ENCODE data around the gene GPR37L1. TPM values are rescaled to one million over a fixed set of nuclear protein-coding genes. Genes with fewer than 3 reads are reported as not detected.
"Not testable (repeated sequence)": the region's sequence is repeated elsewhere in the genome, so short reads cannot be mapped to it uniquely, and the experiment has no call there.

Gene GPR37L1
- total and polyA plus RNA-seq, 2 donors, result under 0.01 to 0.09 TPM

DNA sequence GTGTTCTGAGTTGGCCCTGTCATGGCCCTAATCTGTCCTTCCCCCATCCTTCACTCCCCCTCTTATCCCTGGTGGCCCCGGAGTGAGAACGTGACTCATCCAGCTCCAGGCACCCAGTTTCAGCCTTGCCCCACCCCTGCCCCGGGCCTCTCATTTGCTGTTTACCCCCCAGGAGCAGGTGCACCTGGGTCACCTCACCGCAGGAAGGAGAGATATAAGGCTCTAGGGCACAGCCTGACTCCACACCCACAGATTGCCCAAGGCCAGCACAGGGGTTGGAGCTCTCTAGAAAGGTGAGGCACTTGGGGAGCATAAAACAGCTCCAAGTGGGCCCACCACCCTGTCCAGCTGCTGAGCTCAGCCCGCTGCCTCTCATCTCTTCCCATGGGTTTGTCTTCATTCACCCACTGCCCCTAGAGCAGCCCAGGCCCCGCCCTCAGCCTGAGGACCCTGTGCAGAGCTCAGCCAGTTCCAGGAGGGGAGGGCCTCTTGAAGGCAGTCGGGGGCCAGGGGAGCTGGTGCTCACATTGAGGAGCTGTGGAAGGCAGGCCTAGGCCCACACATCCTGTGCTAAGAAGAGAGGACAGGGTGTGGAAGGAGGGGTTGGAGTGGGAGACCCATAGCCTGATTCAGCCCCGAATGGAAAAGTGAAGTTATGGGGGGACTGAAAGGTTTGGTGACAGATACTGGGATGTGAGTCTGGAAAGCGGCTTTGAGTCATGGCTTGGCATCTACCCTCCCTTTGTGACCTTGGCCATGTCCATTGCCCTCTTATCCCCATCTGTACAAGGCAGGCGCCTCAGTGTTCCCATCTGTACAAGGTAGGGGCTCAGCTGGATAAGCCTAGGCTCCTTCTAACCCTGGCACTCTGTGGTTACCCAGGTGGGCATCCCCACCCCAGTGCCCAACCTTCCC is 16.1 kb upstream of the GPR37L1 start:
- no peaks in the 10 kb centered on the region for H3K4me1 ChIP-seq (ENCODE audit: control insufficient read depth in 2 of 2, insufficient read depth in 2 of 2, low read length in 2 of 2)
- H3K36me3 ChIP-seq (ENCODE audit: control insufficient read depth in 2 of 2, insufficient read depth in 2 of 2, low read length in 1 of 2), result no peaks in the 10 kb centered on the region
- H3K27ac ChIP-seq (ENCODE audit: low read depth in 1 of 2, low read length in 1 of 2), result no peak overlapping the region
- WGBS, result 91% methylated on average over 10 of the region's 10 CpGs
- DNase-seq (ENCODE audit: low read depth in 6 of 9, low spot score in 9 of 9), result no peak
- H3K4me3 ChIP-seq (ENCODE audit: low read length in 2 of 2), result no peak overlapping the region
- no peaks in the 10 kb centered on the region for H3K27me3 ChIP-seq (ENCODE audit: control insufficient read depth in 2 of 2, insufficient read depth in 1 of 2, low read length in 1 of 2)
- no peaks in the 10 kb centered on the region for H3K9me3 ChIP-seq (ENCODE audit: control insufficient read depth in 2 of 2, insufficient read depth in 1 of 2, low read length in 1 of 2)

DNA sequence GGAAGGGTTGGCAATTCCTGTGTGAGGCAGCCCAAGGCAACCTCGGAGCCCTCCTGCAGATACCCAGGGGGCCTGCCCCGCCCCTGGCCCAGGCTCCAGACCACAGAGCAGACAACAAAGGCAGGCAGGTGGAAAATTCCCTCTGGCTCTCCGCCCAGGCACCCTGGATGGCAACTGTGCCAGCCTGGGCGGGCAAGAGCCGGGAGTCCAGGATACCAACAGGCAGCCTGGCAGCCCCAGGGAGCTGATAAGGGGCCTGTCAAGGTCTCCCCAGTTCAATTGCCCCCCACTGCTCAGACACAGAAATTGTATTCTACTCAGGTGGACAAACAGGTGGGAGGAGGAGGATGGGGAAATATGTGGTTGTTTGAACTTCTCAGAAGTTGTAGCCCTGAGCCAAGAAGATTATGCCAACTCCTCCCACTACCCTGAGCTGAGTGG is 15.4 kb upstream of the GPR37L1 start:
- DNase-seq (ENCODE audit: low read depth in 6 of 9, low spot score in 9 of 9), result no peak

DNA sequence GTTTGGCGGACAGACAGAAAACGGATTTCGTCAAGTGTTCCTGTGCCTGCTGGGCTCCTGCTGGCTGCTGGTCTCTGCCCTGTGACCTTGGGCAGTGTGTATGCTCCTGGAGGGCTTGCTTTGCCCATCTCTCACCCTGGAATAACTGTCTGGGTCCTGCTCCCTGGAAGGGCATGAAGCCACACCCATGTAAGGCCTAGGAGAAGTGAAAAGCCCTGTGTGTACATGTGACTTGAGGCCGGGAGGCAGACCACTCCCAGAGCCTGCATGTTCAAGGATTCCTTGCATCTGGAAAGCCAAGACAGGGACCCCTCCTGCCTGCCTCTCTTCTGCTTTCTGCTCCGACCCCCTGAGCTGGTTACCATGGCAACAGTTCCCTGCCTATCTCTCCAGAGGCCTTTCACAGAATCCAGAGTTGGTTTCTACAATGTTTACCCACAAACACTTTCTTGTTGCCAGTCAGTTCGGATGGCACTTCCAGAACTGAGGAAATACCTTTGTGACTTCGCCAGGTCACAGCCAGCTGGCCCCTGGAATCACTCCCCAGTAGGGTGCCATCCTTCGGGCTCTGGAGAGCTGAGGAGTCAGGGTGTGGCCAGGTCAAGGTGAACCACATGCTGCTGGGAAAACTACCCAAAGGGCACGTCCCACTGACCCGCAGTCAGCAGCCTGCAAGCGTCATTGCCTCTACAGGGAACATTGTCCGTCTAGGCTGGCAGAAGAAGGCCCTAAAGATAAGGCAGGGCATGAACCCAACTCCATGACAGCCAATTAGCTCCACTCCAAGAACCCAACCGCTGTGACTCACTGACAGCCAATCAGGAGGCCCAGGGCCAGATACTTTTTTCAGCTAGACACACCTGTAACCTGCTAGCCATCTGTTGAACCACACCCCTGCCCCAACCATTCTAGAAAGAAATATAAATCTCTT is 14.7 kb upstream of the GPR37L1 start:
- Histone ChIP-seq H3K9me3 (ENCODE audit: control insufficient read depth in 2 of 2, insufficient read depth in 1 of 2, low read length in 1 of 2) (no peaks in the 10 kb centered on the region), H3K4me3 (ENCODE audit: low read length in 2 of 2) (no peak overlapping the region), H3K27ac (ENCODE audit: low read depth in 1 of 2, low read length in 1 of 2) (no peak overlapping the region), H3K36me3 (ENCODE audit: control insufficient read depth in 2 of 2, insufficient read depth in 2 of 2, low read length in 1 of 2) (no peaks in the 10 kb centered on the region), H3K4me1 (ENCODE audit: control insufficient read depth in 2 of 2, insufficient read depth in 2 of 2, low read length in 2 of 2) (no peaks in the 10 kb centered on the region), H3K27me3 (ENCODE audit: control insufficient read depth in 2 of 2, insufficient read depth in 1 of 2, low read length in 1 of 2) (no peaks in the 10 kb centered on the region)
- whole genome bisulfite sequencing, result 91% methylated on average over 13 of the region's 13 CpGs
- no peak for DNase-seq (ENCODE audit: low read depth in 6 of 9, low spot score in 9 of 9)

More for the DNA sequence above, 15.4 kb upstream of the GPR37L1 start:
- no peak overlapping the region for H3K27ac ChIP-seq (ENCODE audit: low read depth in 1 of 2, low read length in 1 of 2)
- H3K36me3 ChIP-seq (ENCODE audit: control insufficient read depth in 2 of 2, insufficient read depth in 2 of 2, low read length in 1 of 2), result no peaks in the 10 kb centered on the region
- WGBS, result 89% methylated on average over 5 of the region's 5 CpGs
- no peaks in the 10 kb centered on the region for H3K27me3 ChIP-seq (ENCODE audit: control insufficient read depth in 2 of 2, insufficient read depth in 1 of 2, low read length in 1 of 2)
- no peak overlapping the region for H3K4me3 ChIP-seq (ENCODE audit: low read length in 2 of 2)
- H3K9me3 ChIP-seq (ENCODE audit: control insufficient read depth in 2 of 2, insufficient read depth in 1 of 2, low read length in 1 of 2), result no peaks in the 10 kb centered on the region
- H3K4me1 ChIP-seq (ENCODE audit: control insufficient read depth in 2 of 2, insufficient read depth in 2 of 2, low read length in 2 of 2), result no peaks in the 10 kb centered on the region

DNA sequence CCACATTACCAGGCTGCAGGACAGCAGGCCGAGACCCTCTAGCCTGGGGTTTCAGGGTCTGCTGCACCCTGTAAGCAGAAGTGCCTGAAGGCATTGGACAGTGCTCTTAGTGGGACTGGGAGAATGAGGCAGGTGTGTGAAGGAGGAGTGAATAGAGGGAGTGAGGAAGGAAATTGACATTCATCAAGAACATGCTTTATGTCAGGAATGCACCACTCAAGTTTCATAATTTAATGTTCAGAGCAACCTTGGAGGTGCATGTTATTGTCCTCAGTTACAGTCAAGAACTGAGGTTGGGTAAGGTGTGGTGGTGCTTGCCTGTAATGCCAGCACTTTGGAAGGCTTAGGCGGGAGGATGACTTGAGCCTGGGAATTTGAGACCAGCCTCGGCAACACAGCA is 11.7 kb upstream of the GPR37L1 start:
- H3K27ac ChIP-seq (ENCODE audit: low read depth in 1 of 2, low read length in 1 of 2), result no peak overlapping the region
- peaks cover 0 to 3% of the 10 kb centered on the region in 2 donors for H3K4me1 ChIP-seq (ENCODE audit: control insufficient read depth in 2 of 2, insufficient read depth in 2 of 2, low read length in 2 of 2)
- peaks cover 0 to 2% of the 10 kb centered on the region in 2 donors for H3K27me3 ChIP-seq (ENCODE audit: control insufficient read depth in 2 of 2, insufficient read depth in 1 of 2, low read length in 1 of 2)
- H3K4me3 ChIP-seq (ENCODE audit: low read length in 2 of 2), result no peak overlapping the region
- 94% methylated on average over 3 of the region's 3 CpGs for WGBS
- no peaks in the 10 kb centered on the region for H3K36me3 ChIP-seq (ENCODE audit: control insufficient read depth in 2 of 2, insufficient read depth in 2 of 2, low read length in 1 of 2)
- H3K9me3 ChIP-seq (ENCODE audit: control insufficient read depth in 2 of 2, insufficient read depth in 1 of 2, low read length in 1 of 2), result no peaks in the 10 kb centered on the region
- no peak for DNase-seq (ENCODE audit: low read depth in 6 of 9, low spot score in 9 of 9)

DNA sequence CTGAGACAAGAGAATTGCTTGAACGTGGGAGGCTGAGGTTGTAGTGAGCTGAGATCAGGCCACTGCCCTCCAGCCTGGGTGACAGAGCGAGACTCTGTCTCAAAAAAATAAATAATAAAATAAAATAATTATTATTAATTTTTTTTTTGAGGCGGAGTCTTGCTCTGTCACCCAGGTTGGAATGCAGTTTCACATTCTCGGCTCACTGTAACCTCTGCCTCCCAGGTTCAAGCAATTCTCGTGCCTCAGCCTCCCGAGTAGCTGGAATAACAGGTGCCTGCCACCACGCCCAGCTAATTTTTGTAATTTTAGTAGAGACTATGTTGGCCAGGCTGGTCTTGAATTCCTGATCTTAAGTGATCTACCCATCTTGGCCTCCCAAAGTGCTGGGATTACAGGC is 11.1 kb upstream of the GPR37L1 start:
- 95% methylated on average over 7 of the region's 7 CpGs for WGBS
- H3K4me3 ChIP-seq (ENCODE audit: low read length in 2 of 2); DNase-seq (ENCODE audit: low read depth in 6 of 9, low spot score in 9 of 9); H3K27me3 ChIP-seq (ENCODE audit: control insufficient read depth in 2 of 2, insufficient read depth in 1 of 2, low read length in 1 of 2); H3K4me1 ChIP-seq (ENCODE audit: control insufficient read depth in 2 of 2, insufficient read depth in 2 of 2, low read length in 2 of 2); H3K36me3 ChIP-seq (ENCODE audit: control insufficient read depth in 2 of 2, insufficient read depth in 2 of 2, low read length in 1 of 2); H3K9me3 ChIP-seq (ENCODE audit: control insufficient read depth in 2 of 2, insufficient read depth in 1 of 2, low read length in 1 of 2); H3K27ac ChIP-seq (ENCODE audit: low read depth in 1 of 2, low read length in 1 of 2): not testable (repeated sequence)

DNA sequence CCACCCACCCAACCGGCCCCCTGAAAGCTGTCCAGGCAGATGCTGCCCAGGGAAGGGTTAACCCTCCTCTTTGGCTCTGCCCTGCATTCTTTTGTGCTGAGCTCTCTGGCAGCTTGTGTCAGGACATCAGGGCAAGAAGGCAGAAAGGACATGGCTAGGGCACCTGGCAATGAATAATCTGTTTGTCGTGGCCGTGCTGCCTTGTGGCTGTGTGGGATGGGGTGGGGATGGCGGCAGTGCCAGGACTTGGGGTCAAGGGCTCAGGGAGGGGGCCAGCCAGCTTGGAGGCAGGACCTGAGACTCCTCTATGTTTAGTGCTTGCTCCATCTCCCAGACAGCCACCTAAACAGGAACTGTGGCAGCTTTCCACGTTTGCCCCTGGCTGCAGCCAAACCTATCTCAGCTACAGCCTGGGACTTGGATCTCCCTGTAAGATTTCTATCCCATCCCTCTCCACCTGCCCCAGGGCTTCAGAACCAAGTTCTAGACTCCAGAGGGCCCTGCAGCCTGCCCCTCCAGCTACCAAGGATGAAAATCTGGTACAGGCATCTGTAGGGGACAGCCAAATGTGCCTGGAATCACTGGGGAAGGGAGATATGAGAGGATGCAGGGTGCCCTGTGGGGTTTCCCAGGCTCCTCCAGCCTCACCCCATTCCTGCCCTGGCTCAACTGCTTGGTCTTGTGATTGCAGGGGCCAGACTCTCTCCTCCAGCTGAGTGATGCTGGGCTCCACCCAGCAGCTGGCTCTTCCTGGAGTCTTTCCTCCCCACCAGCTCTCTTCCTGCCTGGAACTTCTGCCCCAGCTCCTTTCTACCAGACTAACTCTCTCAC is 9.6 kb upstream of the GPR37L1 start:
- Histone ChIP-seq H3K27me3 (ENCODE audit: control insufficient read depth in 2 of 2, insufficient read depth in 1 of 2, low read length in 1 of 2) (peaks cover 0 to 2% of the 10 kb centered on the region in 2 donors), H3K36me3 (ENCODE audit: control insufficient read depth in 2 of 2, insufficient read depth in 2 of 2, low read length in 1 of 2) (no peaks in the 10 kb centered on the region), H3K4me3 (ENCODE audit: low read length in 2 of 2) (no peak overlapping the region), H3K4me1 (ENCODE audit: control insufficient read depth in 2 of 2, insufficient read depth in 2 of 2, low read length in 2 of 2) (peaks cover 0 to 3% of the 10 kb centered on the region in 2 donors), H3K27ac (ENCODE audit: low read depth in 1 of 2, low read length in 1 of 2) (no peak overlapping the region), H3K9me3 (ENCODE audit: control insufficient read depth in 2 of 2, insufficient read depth in 1 of 2, low read length in 1 of 2) (no peaks in the 10 kb centered on the region)
- WGBS, result 69% methylated on average over 5 of the region's 5 CpGs
- DNase-seq (ENCODE audit: low read depth in 6 of 9, low spot score in 9 of 9), result no peak

DNA sequence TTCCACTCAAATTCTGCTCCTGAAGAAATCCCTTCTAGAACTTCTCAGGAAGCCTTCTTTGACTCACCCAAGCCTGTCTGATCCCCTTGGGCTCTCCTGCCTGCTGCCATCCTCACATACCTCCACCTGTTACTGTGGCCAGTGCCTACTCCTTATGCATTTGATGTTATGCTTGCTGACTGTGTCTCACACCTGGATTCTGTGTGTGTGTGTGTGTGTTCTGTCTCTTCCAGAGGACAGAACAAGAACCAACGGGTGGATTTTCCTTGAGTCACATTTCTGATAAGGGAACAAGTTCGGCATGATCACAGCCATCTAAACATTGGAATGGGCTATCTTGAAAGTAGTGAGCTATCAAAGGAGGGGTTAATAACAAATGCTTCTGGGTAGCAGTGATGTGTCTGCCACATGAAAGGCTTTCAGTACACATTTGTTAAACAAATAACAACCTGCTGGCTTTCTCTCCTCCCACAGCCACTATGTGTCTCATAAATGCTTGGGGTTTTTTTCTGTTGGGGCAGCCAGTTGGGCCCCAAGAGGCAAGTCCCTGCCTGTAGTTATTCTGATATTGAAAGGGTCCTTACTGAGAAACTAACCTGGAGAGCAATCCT is 8.9 kb upstream of the GPR37L1 start:
- 86% methylated on average over 2 of the region's 2 CpGs for WGBS
- no peaks in the 10 kb centered on the region for H3K9me3 ChIP-seq (ENCODE audit: control insufficient read depth in 2 of 2, insufficient read depth in 1 of 2, low read length in 1 of 2)
- peaks cover 0 to 3% of the 10 kb centered on the region in 2 donors for H3K4me1 ChIP-seq (ENCODE audit: control insufficient read depth in 2 of 2, insufficient read depth in 2 of 2, low read length in 2 of 2)
- no peaks in the 10 kb centered on the region for H3K36me3 ChIP-seq (ENCODE audit: control insufficient read depth in 2 of 2, insufficient read depth in 2 of 2, low read length in 1 of 2)
- H3K27ac ChIP-seq (ENCODE audit: low read depth in 1 of 2, low read length in 1 of 2), result no peak overlapping the region
- H3K27me3 ChIP-seq (ENCODE audit: control insufficient read depth in 2 of 2, insufficient read depth in 1 of 2, low read length in 1 of 2), result peaks cover 0 to 2% of the 10 kb centered on the region in 2 donors
- DNase-seq (ENCODE audit: low read depth in 6 of 9, low spot score in 9 of 9), result no peak
- H3K4me3 ChIP-seq (ENCODE audit: low read length in 2 of 2), result no peak overlapping the region

DNA sequence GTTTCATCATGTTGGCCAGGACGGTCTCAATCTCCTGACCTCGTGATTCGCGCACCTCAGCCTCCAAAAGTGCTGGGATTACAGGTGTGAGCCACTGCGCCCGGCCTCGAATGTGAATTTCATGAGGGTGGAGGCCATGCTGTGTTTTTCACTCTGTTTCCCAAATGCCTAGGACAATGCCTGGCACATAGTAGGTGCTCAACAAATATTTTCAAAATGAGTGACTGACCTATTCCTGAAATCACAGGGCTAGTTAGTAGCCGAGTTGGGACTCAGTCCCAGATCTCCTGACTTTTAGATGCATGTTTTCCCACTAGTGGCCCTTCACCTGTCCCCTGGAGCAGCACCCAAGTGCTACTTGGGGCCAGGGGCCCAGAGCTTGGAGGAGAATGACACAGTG is 6.4 kb upstream of the GPR37L1 start:
- 98% methylated on average over 8 of the region's 8 CpGs for WGBS
- DNase-seq (ENCODE audit: low read depth in 6 of 9, low spot score in 9 of 9), result no peak
- peaks cover 0 to 3% of the 10 kb centered on the region in 2 donors for H3K4me1 ChIP-seq (ENCODE audit: control insufficient read depth in 2 of 2, insufficient read depth in 2 of 2, low read length in 2 of 2)
- H3K36me3 ChIP-seq (ENCODE audit: control insufficient read depth in 2 of 2, insufficient read depth in 2 of 2, low read length in 1 of 2), result no peaks in the 10 kb centered on the region
- H3K27me3 ChIP-seq (ENCODE audit: control insufficient read depth in 2 of 2, insufficient read depth in 1 of 2, low read length in 1 of 2), result peaks cover 0 to 6% of the 10 kb centered on the region in 2 donors
- H3K4me3 ChIP-seq (ENCODE audit: low read length in 2 of 2), result no peak overlapping the region
- H3K27ac ChIP-seq (ENCODE audit: low read depth in 1 of 2, low read length in 1 of 2), result no peak overlapping the region
- no peaks in the 10 kb centered on the region for H3K9me3 ChIP-seq (ENCODE audit: control insufficient read depth in 2 of 2, insufficient read depth in 1 of 2, low read length in 1 of 2)

Data from thymus (tissue), 11 donors.